EH (cell line): ENCODE data around the gene MTREX.

Source experiments
- DNase-seq: peaks from one replicate; pipeline ENCODE4 v3.0.0-alpha.2; 2015; ENCODE audit warnings: low read depth

MTREX gene

DNA sequence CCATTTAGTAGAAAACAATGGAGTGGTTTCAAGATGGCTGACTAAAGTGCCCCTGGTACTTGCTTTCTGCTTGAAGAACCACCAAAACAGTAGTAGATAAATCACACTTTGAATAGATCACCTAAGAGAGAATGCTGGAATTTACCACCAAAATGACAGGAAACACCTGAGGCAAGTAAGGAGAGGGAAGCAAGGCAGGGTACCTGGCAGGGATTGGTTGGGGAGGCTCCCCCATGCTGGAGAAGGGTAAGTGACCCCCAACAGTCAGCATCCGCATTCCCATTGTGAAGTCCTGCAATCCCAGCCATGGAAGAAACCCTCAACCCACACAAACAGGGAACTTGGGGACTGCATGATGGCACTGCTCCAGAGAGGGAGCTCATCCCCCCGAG, 121.4 kb downstream of the MTREX start:
- no peak for DNase-seq

GRCh38 chr5:55429613-55430253, 121.9 kb downstream of the MTREX start:
- DNase-seq: no peak

DNA sequence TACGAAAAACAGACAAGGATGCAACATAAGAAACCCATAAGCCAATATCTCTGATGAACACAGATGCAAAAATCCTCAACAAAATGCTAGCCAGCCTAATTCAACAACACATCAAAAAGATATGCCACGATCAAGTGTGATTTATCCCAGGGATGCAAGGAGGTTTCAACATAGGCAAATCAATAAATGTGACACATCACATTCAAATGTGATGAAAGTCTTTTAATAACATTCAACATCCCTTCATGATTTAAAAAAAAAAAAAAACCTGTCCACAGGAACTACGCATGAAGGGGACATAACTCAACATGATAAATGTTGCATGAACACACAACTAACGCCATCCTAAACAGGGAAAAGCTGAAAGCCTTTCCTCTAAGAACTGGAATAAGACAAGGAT, 124.8 kb downstream of the MTREX start:
- DNase-seq: no peak

GRCh38 chr5:55437452-55437851, 129.7 kb downstream of the MTREX start:
- no peak for DNase-seq

DNA sequence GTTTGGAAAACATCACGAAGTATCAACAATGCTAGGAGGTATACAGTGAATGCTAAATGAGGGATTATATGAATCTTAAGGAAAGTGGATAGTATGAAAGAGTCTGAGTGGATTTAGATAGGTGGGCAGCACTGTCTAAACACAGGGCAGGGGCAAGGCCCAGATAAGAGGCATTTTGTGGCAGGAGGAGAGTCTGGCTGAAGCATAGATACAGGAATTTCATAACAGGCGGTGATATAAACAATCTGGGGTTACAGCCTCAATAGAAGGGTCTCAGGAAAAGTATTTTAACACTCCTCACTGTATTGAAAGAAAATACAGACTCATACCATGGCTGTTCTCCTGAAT, 130.0 kb downstream of the MTREX start:
- DNase-seq: no peak

GRCh38 chr5:55438998-55439397, 131.2 kb downstream of the MTREX start:
- DNase-seq: peak; percentile 89

DNA sequence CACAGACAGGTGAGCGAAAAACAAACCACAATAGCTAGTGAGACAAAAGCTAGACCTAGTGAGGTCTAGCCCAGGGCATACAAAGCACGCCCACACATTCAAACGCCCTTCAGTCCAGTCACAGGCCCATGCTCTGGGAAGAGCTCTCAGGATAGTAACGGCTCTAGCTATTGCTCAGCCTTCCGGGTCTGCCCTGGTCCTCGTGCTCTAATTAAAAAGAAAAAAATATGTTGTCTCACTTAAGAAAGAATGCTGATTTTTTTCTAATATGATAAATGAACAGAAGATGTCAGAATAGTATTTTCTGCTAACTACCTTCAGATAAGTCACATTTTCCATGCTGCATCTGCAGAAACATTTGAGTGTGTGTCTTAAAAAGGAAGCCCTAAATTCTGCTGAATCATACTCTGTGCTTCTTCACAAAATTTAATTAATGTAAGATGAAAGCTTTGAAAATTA, 132.4 kb downstream of the MTREX start:
- peak; percentile 83 for DNase-seq

DNA sequence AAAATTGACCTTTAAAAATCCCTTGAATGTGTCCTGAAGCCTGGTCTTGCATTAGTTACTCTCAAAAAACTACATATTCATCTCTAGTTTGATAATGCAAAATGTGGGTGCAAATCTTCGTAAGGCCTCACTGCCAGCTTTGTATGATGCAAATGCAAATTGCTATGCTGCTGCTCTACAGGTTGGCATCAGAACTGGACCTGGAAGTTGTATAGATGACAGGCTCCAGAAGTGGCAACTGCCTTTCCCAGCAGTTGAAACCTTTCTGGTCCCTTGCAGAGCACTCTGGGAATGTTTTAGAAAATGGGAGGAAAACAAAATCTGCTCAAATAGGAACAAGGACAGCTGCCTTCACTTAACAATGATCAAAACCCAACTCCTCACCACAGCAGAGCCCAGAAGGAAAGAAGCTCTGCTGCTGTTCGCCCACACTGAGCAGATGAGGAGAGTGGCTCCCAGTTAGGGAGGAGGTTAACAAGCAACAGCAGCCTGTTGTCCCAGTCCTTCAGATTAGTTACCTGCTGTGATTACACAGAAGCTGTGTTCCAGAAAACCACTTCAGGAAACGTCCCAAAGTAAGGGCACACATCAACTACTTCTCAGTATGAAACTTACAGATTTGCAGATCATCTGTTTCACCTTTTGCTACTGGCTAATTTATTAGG, 133.4 kb downstream of the MTREX start:
- DNase-seq: no peak

DNA sequence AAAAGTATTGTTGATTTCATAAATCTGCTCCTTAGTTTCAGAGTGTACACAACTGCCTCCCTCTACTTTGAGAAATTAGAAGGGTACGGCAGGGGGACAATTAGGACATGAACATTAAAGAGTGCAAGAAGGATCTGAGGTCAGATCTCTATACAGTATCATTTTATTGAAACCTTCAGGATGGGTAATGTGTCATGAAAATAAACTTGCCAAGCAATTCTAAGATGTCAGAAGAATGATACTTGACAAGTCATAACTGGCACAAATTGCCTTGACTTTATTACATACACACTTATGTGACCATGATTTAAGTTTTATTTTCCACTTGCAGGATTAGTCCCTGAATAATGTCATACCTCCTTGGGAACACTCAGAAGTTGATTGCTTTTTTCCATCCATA, 134.2 kb downstream of the MTREX start:
- no peak for DNase-seq

GRCh38 chr5:55445791-55446190, 138.0 kb downstream of the MTREX start:
- no peak for DNase-seq

DNA sequence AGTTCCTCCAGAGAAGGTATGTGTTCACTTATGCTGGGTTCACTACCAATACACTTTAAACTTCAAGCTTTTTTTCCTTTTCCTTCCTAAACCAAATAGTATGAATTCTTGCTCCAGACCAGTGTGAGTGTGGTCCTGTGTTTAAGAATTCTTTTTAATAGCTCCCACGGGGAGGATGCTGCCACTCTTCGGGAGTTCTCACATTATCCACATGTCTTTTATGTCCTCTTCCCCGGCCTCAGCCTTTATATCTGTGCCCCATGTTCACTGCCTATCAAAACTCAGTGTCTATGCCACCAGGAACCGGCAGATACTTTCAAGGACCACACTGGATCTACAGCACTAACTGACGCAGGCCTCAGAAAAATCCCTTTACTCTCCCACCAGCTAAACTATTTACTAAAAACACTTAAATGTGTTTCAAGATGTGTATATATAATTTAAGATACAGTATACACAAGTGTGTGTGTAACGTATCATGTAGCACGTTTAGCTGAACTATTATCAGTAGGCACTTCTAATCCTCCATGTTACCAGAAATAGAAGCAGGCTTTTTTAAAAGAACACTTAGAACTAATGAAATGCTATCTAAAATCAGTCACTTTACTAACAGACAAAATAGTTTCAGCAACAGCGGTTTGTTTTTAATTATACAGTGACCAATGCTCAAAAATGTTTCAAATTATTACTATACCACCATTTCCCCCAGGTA, 139.0 kb downstream of the MTREX start:
- DNase-seq: peak; percentile 47

- DNase-seq: peak; percentile 80
Measured at GRCh38 chr5:55450050-55450765, 142.4 kb downstream of the MTREX start.

- no peak for DNase-seq
Measured at GRCh38 chr5:55451976-55452375, 144.2 kb downstream of the MTREX start.

DNA sequence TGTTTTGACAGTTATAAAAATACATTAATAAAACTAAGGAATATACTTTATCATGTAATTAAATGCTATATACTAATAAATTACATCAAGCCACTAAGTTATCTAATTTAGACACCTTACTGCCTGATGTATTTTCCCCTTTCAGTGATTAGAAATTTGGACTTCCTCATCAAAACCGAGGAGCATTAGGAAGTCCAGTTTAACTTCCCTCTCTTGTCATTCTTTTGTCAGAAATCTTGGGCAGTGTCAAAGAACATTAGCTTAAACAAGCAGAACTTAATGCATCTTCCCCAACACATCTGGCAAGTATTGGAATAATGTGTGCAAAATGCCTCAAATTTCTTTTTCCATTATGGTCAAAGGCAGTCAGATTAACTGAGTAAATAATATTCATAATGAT, 145.4 kb downstream of the MTREX start:
- no peak for DNase-seq

GRCh38 chr5:55454282-55454681, 146.5 kb downstream of the MTREX start:
- DNase-seq: no peak

GRCh38 chr5:55456216-55456895, 148.6 kb downstream of the MTREX start:
- DNase-seq: peak; percentile 68

DNA sequence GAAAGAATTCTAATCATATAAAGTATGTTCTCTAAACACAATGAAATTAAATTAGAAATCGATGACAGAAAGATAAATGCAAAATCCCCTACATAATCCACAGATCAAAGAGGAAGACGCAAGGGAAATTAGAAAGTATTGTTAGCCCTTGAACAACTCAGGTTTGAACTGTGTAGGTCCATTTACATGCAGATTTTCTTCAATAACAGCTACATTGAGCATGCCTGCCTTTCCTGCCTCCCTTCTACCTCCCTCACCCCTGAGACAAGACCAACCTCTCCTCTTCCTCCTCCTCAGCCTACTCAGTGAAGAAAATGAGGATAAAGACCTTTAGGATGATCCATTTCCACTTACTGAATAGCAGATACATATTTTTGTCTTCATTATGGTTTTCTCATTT, 151.8 kb downstream of the MTREX start:
- no peak for DNase-seq

GRCh38 chr5:55463613-55464012, 155.8 kb downstream of the MTREX start:
- DNase-seq: no peak

GRCh38 chr5:55467862-55468551, 160.2 kb downstream of the MTREX start:
- DNase-seq: no peak

DNA sequence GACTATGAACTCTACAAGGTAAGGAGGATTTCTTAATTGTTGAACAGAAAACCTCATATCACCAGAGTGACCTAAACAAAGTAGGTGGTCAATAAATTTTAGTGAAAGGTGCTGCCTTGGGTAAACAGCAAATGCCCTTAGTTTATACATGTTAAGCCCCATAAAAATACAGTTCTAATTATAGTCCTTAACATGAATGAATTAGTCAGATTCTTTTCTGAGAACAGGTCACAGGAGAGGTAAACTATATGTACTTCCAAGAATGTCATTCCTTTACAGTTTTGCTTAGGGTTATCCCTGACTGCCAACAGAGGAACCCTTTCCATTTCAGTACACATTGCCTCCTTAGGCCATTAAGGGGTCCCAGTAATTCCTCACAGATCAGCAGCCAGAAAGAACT, 162.1 kb downstream of the MTREX start:
- DNase-seq: no peak

- no peak for DNase-seq
Measured at GRCh38 chr5:55470282-55470681, 162.5 kb downstream of the MTREX start.

DNA sequence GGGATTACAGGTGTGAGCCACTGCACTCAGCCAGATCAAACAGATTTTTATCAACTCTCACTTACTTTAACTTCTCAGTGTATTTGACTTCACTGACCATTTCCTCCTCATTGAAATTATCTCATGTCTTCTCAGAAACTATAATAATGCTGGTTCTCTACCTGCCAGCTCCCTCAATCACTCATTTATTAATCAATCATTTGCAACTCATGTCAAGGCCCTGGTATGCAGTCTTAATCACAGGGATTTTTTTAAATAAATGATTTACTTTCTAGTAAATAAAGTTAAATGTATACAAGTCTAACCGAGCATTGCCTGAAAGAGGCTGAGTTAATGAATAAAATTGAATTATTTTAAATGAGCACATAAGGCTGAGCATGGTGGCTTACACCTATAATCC, 163.7 kb downstream of the MTREX start:
- no peak for DNase-seq
